ENCODE results near the gene PCNA. TPM values are rescaled to one million over a fixed set of nuclear protein-coding genes. Genes with fewer than 3 reads are reported as not detected.
A peak's percentile ranks its signal among the peaks of the same experiment; 100 is the strongest.

PCNA gene
- total and polyA plus RNA-seq, 10 of the 15 experiments (the other 5 are each of a cell fraction or from before 2014, with no cell fraction given), result 389 to 694 (median 540) TPM

DNA sequence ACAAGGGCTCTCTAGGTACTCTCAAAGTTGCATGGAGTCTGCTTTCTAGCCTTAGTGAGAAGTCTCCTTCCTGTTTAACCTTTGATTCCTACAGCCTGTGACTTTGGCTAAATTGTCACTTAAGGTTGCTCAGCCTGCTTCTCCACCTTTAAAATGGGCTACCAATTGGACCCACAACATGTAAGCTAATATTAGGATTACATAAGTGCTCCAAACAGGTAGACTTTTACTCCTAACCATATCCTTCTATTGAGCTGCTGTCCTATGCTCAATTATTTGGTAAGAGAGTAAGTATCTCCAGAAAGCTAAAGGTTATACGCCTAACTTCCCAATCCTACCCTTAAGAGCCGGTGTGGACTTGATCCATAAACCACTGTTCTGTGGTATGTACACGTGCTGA is 2.9 kb downstream of the PCNA start:
- H2AFZ ChIP-seq (ENCODE audit: control insufficient read depth, low read depth, low read length), result no peak overlapping the region
- peak overlapping the region; percentile 70 for H3K4me2 ChIP-seq (ENCODE audit: control insufficient read depth, insufficient read depth)
- no peak for ATAC-seq
- intact Hi-C loops (cut with micrococcal nuclease; ENCODE audit: unreplicated experiment), result no loop called here
- ChIA-PET CTCF (interaction anchor here (0.5 to 2.6 kb wide), 10 partner anchors 16 to 346 kb away, joined by 3 to 7 read pairs (median 4); no protein-coding TSS in a partner anchor), SMC1A (ENCODE audit: uncharacterized antibody, unreplicated experiment) (interaction anchor here (0.9 to 5.8 kb wide), 8 partner anchors 10 to 332 kb away, joined by 3 to 43 read pairs (median 3); partner anchors contain the start of gene CDS2), POLR2A (no interaction called here), RAD21 (ENCODE audit: unreplicated experiment) (interaction anchor here (0.9 to 1.7 kb wide), 4 partner anchors 60 to 376 kb away, joined by 3 to 9 read pairs (median 3); no protein-coding TSS in a partner anchor)
- no peak overlapping the region for H3K27ac ChIP-seq (ENCODE audit: control insufficient read depth, insufficient read depth)
- 11% methylated on average over 3 of the region's 3 CpGs for WGBS (ENCODE audit: insufficient coverage, insufficient replicate concordance, low lambda C conversion rate, missing lambda C conversion rate)
- no peaks in the 10 kb centered on the region for H3K27me3 ChIP-seq (replicated peaks in 1 of 2; ENCODE audit: control insufficient read depth in 2 of 2, insufficient read depth in 2 of 2, low read length in 1 of 2)
- no peaks in the 10 kb centered on the region for H4K20me1 ChIP-seq (ENCODE audit: control insufficient read depth, insufficient read depth)
- no peak for FAIRE-seq
- no peaks in the 10 kb centered on the region for H3K9me3 ChIP-seq (replicated peaks; ENCODE audit: control insufficient read depth, insufficient read depth, low read length)
- H3K36me3 ChIP-seq (ENCODE audit: control insufficient read depth in 2 of 2, insufficient read depth in 2 of 2, low read length in 1 of 2), result peaks cover 2 to 17% of the 10 kb centered on the region in 2 experiments
- peaks cover 11% of the 10 kb centered on the region; the same call in 1 of the 2 replicates for H3K4me1 ChIP-seq (ENCODE audit: control insufficient read depth, insufficient read depth, low read length)
- in situ Hi-C loops (cut with MboI), result no loop called here
- peak overlapping the region; percentile 94; the same call in 1 of the 2 replicates for H3K9ac ChIP-seq (ENCODE audit: control insufficient read depth, insufficient read depth, low read length)
- TF ChIP-seq ZNF384 (IDR thresholded peaks at IDR 0.05; ENCODE audit: borderline replicate concordance, low read depth, low read length), result no peak
- TF ChIP-seq ZNF217 (IDR thresholded peaks at IDR 0.05), result no peak
- TF ChIP-seq, protein P1, sequence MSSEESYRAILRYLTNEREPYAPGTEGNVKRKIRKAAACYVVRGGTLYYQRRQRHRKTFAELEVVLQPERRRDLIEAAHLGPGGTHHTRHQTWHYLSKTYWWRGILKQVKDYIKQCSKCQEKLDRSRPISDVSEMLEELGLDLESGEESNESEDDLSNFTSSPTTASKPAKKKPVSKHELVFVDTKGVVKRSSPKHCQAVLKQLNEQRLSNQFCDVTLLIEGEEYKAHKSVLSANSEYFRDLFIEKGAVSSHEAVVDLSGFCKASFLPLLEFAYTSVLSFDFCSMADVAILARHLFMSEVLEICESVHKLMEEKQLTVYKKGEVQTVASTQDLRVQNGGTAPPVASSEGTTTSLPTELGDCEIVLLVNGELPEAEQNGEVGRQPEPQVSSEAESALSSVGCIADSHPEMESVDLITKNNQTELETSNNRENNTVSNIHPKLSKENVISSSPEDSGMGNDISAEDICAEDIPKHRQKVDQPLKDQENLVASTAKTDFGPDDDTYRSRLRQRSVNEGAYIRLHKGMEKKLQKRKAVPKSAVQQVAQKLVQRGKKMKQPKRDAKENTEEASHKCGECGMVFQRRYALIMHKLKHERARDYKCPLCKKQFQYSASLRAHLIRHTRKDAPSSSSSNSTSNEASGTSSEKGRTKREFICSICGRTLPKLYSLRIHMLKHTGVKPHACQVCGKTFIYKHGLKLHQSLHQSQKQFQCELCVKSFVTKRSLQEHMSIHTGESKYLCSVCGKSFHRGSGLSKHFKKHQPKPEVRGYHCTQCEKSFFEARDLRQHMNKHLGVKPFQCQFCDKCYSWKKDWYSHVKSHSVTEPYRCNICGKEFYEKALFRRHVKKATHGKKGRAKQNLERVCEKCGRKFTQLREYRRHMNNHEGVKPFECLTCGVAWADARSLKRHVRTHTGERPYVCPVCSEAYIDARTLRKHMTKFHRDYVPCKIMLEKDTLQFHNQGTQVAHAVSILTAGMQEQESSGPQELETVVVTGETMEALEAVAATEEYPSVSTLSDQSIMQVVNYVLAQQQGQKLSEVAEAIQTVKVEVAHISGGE (CRISPR knock-in tag; IDR thresholded peaks at IDR 0.05), result no peak
- TF ChIP-seq FOXM1 (IDR thresholded peaks at IDR 0.05; ENCODE audit: low read depth, low read length), result no peak
- TF ChIP-seq PRDM15 (CRISPR knock-in tag; IDR thresholded peaks at IDR 0.05), result no peak
- no peak for TF ChIP-seq SIX5 (IDR thresholded peaks at IDR 0.05; ENCODE audit: low read depth, low read length, severe bottlenecking)
- no peak for TF ChIP-seq CREM (IDR thresholded peaks at IDR 0.05; ENCODE audit: low read depth)
- no peak for TF ChIP-seq E2F4 (IDR thresholded peaks at IDR 0.05; ENCODE audit: low read depth, low read length)
- TF ChIP-seq STAT3 (IDR thresholded peaks at IDR 0.05; ENCODE audit: low read depth, low read length), result no peak
- no peak for TF ChIP-seq RUNX3 (IDR thresholded peaks at IDR 0.05; ENCODE audit: low read length)
- no peak for TF ChIP-seq CREB1 (IDR thresholded peaks at IDR 0.05; ENCODE audit: low read depth)
- no peak for TF ChIP-seq HDAC2 (IDR thresholded peaks at IDR 0.05)
- TF ChIP-seq, protein P2, sequence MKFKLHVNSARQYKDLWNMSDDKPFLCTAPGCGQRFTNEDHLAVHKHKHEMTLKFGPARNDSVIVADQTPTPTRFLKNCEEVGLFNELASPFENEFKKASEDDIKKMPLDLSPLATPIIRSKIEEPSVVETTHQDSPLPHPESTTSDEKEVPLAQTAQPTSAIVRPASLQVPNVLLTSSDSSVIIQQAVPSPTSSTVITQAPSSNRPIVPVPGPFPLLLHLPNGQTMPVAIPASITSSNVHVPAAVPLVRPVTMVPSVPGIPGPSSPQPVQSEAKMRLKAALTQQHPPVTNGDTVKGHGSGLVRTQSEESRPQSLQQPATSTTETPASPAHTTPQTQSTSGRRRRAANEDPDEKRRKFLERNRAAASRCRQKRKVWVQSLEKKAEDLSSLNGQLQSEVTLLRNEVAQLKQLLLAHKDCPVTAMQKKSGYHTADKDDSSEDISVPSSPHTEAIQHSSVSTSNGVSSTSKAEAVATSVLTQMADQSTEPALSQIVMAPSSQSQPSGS (IDR thresholded peaks at IDR 0.05; ENCODE audit: low read length), result no peak
- TF ChIP-seq FOS (IDR thresholded peaks at IDR 0.05; ENCODE audit: borderline replicate concordance, extremely low read depth, insufficient read length), result no peak
- H3K4me3 ChIP-seq, result peak overlapping the region; percentile 84
- DNase-seq (ENCODE audit: low read depth, low spot score), result no peak
- no TSS peak for BruUV-seq (replicated peaks)
- H3K79me2 ChIP-seq (ENCODE audit: control insufficient read depth, insufficient read depth, low read length), result peaks cover 57% of the 10 kb centered on the region
